ENCODE results near the gene NCOA5.
"Not testable (repeated sequence)": the region's sequence is repeated elsewhere in the genome, so short reads cannot be mapped to it uniquely, and the experiment has no call there.

Gene NCOA5

DNA sequence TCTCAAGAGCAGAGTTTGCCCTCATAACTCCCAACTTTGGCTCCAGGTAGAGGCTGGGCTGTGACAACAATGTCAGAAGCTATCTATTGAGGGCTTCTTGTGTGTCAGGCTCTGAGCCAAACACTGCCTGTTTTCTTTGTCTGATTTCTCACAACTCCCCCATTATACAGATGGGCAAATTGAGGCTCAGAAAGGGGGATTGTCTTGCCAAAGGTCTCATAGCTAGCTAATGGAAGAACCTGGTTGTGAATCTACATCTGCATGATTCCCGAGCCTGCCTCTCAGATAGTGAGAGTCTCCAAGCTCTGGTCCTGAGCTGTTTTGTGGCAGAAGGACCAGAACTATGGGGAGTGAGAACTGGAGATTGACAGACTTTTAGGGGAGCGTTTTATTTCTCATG, 29.8 kb upstream of the NCOA5 start:
- DNase-seq, result no peak

DNA sequence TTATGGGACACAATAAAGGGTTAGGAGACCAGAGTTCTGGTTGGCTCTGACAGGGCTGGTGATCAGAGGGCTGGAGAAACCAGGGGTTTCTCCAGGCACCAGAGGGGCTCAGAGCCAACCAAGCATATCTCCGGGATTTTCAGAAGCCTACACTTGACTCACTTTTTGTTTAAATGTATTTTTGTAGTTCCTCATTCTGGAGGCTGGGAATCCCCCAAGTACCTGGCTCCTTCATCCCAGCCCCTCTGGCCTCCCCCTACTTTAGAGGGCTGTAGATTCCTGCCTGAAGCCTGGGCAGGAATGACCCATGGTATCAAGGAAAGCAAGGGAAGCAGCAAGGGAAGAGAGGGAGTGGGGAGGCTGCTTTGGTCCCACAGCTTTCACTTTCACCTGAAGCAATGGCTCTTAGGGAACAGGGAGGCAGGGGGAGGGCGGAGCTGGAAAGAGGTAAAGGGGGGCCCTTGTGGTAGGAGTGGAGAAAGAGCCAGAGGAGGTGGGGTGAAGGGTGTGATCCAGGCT, 29.3 kb upstream of the NCOA5 start:
- no peak for DNase-seq

DNA sequence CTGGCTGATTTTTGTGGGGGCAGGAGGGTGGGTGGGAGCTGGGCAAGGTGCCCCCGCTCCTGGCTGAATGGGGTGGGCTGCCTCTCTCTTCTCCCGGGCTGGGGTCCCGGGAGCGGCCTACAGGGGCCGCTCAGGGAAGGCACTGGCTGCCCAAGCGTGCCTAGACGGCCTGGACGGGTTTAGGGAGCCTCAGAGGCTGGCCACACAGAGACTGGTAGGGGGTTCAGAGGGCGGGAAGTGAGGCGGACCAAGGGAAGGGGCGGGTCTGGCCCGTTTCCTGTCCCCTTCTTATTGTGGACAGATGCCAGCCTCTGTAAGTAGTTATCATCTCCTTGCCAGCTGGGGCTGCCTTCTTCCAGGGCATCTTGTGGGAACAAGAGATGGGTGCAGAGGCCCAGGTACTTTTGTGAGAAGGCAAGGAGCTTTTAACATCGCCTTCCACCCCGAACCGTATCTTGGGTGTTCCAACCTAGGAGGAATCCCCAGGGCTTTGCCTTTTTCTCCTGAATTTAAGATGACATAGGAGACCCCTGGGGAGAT, 28.8 kb upstream of the NCOA5 start:
- DNase-seq, result no peak

DNA sequence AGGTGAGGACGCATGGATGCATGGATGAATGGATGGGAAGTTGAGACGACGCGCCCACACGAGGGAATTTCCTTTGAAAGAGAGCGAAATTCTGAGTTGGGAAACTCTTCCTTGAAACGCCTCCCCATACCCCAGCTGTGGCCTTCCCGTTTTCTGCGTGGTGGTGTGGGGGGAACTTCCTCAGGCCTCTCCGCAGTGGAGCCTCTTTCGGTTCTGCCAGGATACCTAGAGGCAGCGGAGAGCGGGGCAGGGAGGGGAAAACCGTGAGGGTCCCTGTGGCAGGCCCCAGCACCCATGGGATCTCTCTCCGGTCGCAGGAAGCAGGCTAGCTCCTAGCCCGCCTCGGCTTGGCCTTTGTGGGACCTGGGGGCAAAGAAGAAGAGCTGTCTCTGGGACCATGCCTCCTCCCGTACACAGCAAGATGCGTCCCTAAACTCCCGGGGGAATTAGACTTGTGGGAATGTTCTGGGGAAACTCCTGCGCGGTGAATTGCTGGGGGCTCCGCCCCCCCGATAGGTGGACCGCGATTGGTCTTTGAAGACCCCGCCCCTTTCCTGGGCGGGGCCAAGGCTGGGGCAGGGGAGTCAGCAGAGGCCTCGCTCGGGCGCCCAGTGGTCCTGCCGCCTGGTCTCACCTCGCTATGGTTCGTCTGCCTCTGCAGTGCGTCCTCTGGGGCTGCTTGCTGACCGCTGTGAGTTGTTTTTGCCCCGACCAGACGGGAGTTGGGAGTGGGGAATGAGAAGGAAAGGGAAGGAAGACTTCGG, 28.1 kb upstream of the NCOA5 start, which contains the start of gene CD40:
CD40 (plus strand) TSS at position 611 of the 764 bp plus-strand sequence; CDS start at position 641, 30 bp downstream.
- peak; percentile 60 for DNase-seq

DNA sequence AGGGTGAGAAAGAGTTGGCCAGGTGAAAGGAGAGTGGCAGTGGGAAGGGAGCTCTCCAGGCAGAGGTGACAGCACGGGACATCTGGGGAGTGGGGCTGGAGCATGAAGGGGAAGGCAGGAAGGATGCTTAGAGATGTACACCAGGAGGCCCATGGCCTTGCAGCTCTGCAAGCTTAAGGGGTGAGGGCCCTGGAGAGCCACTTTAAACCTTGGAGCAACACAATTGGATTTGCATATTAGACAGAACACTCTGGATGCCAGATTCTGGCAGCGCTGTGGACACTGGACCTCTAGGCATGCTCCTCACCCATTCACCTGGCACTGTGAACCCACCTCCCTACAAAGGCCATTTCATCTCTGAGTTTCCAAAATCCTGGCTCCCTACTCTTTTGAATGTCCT, 24.7 kb upstream of the NCOA5 start:
- no peak for DNase-seq

DNA sequence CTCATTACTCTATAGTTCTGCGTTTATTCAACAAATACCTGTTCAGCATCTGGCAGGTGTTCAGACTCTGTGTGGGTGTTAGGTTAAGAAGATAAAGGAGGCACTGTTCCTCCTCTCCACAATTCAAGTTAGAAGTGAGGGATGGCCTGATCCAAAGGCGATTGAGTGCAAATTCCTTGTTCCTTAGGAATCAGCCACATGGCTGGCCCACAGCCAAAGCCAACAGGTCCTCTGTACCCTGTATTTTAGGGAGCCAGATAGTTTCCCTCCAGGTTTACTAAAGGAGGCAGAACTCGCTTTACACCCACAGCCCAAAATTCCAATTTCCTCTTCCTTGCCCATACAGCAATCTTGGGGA, 23.3 kb upstream of the NCOA5 start:
- no peak for DNase-seq

DNA sequence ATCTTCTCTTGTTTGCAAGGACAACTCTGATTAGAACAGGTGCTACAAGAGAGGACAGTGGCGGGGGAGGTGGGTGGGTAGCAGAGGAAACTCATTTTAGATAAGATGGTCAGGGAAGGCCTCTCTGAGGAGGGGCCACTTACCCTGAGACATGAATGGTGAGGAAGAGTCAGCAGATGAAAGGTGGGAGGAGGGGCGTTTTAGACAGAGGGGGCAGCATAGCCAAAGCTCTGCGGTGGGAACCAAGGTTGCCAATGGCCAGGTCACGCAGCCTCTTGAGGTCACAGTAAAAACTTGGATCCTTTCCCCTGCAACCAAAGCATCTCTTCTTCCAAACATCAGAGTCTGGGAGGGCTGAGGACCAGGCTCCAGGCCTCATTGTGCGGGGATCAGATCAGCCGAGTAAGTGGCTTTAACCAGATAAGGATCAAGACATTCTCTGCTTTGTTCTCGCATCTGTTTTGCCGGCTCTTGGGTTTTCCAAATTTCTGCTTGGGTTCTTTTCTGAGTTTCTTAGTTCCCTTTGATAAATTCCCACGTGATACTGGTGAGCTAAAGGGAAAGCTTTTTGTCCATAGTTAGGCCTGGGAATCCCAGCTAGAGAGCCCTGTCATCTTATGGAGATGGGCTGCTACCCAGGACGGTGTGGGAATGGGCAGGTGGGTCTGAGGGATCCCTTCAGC, 22.8 kb upstream of the NCOA5 start:
- DNase-seq, result no peak

DNA sequence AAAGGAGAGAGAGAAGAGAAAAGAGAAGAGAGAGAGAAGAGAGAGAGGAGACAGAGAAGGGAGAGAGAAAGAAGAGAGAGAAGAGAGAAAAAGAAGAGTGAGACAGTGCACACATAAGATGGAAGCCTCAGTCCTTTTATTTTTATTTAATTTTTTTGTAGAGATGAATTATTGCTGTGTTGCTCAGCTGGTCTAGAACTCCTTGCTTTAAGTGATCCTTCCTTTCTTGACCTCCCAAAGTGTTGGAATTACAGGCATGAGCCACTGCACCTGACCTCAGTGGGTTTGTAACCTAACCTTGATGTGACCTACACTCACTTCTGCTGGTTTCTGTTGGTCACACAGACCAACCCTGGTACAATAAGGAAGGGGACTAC, 22.1 kb upstream of the NCOA5 start:
- DNase-seq, result no peak

DNA sequence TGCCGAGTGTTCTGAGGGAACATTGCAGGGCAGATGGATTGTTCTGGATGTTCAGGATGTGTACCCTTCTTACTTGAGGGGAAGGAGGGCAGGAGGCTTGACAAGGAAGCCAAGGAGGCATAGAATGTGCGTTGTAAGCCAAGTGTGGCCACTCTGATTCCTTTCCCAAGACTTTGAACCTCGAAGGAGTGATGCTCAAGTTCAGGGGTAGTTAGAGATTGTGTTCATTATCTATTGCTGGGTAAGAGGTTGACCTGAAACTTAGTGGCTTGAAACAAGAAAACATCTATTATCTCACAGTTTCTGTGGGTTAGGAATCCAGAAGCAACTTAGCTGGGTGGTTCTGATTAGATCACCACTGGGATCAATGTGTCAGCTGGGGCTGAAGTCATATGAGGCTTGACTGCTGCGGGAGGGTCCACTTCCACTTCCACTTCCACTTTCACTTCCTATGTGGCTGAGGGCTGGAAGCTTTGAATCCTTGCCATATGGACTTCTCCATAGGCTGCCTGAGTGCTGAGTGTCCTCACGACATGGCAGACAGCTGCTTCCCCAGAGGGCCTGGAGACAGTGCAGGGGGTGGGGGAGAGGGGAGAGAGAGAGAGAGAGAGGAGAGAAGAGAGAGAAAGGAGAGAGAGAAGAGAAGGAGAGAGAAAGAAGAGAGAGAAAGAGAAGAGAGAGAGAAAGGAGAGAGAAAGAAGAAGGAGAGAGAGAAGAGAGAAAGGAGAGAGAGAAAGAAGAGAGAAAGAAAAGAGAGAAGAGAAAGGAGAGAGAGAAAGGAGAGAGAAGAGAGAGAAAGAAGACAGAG, 21.5 kb upstream of the NCOA5 start:
- no peak for DNase-seq

DNA sequence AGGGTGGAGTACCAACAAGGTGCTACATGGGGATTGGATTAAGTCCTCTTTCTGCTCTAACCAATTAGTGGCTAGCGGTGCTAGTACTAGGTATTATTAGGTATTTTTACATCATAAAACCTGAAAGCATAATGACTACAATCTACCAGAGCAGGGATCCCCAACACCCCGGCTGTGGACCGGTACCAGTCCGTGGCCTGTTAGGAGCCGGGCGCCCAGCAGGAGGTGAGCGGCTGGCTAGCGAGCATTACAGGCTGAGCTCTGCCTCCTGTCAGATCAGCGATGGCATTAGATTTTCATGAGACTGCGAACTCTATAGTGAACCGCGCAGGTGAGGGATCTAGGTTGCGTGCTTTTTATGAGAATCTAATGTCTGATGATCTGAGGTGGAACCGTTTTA, 19.2 kb upstream of the NCOA5 start:
- no peak for DNase-seq

DNA sequence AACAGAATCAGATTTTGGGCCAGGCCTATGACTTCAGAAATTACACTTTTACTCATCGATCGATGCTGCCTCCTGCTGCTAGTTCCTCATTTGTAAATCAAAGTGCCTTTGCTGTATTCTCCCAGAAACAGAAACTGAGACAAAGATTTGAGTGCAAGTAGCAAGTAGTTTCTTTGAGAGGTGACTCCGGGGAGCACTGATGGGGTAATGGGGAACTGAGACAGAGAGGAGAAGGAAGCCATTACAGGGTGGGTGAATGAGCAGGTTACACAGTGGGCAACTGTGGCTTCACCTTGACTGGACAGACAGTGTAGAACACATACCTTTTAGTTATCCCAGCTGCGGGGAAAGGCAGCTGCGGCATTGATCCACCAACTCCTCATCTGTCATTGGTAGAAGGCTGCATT, 18.7 kb upstream of the NCOA5 start:
- no peak for DNase-seq

DNA sequence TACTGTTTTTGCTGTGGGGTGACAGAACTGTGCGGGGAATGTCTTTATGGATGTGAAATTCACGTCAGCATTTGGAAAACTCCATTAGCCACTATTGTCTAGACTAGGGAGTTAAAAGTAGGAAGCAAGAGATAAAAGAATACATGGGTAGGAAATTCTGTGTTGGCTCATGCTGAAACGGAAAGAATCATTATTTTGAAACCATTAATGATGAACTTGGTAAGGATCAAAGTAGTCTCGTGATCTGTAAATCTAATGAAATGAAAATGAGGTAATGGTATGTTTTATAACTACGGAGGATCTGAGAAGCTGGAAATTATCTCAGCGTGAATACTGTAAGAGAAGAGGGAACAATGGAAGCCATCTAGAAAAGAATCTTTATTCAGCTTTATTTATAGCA, 17.3 kb upstream of the NCOA5 start:
- no peak for DNase-seq

DNA sequence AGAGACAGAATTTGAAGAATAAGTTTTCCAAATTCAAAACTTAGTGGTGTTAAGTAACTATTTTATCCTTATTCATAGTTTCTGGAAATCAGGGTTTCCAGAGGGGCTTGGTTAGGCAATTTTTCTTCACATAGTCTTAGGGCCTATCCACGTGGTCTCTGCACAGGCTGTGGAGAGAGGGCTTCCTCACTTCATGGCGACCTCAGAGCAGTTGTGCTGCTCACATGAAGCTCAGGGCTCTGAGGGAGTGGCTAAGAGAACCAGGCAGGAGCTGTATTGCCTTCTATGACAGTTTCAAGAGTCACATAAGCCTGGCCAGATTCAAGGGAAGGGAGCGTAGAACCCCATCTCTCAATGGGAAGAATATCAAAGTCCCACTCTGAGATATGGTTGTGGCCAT, 14.5 kb upstream of the NCOA5 start:
- DNase-seq, result no peak

DNA sequence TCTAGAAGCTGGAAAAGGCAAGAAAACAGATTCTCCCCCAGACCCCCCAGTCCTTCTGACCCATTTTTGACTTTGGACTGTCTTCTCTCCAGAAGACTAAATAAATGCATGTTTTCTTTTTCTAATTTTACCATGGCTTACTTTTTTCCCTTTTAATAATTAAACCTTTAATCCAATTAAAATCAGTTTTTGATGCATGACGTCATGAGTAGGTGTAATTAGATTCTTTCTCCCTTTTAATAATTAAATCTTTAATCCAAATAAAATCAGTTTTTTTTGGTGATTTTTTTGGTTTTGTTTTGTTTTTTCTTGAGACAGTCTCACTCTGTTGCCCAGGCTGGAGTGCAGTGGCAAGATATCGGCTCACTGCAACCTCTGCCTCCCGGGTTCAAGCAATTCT, 13.2 kb upstream of the NCOA5 start:
- DNase-seq, result no peak

DNA sequence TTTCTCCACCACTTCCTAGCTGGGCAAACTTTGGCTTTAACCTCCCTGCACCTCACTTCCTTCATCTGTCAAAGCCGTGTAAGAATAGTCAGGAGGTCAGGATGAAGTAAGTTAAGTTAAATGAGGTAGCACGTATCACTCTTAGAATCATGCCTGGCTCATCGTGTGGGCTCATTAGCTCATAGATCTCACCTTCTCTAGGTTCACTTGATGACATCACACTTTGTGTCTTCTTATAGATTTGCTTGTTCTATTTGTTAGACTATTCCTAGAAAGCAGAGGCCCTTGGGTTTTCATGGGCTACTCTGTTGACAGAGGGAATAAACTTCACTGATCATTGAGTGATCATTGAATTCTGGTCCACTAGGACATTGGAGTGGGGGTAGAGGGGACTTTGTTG, 12.2 kb upstream of the NCOA5 start:
- no peak for DNase-seq

DNA sequence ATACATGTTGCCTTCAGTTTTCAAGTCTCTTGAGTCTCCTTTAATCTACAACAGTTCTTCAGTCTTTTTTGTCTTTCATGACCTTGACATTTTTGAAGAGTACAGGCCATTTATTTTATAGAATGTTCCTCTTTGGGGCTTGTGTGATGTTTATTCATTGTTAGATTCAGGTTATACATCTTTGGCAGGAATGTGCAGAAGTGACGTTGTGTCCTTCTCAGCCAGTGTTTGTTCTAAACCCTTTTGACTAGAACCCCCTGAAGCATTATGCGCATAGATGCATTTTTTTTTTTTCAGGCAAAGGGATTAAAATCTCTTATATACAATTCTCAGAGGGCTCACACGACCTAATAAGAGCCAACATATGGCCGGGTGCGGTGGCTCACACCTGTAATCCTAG, 11.2 kb upstream of the NCOA5 start:
- DNase-seq, result no peak

DNA sequence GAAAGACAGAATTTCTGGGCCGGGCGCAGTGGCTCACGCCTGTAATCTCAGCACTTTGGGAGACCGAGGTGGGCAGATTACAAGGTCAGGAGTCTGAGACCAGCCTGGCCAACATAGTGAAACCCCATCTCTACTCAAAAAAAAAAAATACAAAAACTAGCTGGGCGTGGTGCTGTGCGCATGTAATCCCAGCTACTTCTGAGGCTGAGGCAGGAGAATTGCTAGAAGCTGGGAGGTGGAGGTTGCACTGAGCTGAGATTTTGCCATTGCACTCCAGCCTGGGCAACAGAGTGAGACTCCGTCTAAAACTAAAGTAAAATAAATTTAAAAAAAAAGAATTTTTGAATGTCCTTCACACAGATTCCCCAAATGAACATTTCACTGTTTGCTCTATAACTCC, 10.7 kb upstream of the NCOA5 start:
- not testable (repeated sequence) for DNase-seq

DNA sequence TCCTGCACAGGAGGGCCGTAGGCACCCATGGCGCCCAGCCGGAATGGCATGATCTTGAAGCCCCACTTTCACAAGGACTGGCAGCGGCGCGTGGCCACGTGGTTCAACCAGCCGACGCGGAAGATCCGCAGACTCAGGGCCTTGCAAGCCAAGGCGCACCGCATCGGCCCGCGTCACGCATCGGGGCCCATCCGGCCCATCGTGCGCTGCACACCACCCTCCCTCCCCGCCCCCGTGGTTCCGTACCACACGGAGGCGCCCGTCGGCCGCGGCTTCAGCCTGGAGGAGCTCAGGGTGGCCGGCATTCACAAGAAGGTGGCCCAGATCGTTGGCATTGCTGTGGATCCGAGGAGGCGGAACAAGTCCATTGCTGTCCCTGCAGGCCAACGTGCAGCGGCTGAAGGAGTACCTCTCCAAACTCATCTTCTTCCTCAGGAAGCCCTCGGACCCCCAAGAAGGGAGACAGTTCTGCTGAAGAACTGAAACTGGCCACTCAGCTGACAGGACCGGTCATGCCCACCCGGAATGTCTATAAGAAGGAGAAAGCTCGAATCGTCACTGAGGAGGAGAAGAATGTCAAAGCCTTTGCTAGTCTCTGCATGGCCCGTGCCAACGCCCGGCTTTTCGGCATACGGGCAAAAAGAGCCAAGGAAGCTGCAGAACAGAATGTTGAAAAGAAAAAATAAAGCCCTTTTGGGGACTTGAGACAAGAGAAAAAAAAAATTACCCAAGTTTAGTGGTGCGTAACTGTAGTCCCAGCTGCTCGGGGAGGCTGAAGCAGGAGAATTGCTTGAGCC, 9.9 kb upstream of the NCOA5 start:
- no peak for DNase-seq

DNA sequence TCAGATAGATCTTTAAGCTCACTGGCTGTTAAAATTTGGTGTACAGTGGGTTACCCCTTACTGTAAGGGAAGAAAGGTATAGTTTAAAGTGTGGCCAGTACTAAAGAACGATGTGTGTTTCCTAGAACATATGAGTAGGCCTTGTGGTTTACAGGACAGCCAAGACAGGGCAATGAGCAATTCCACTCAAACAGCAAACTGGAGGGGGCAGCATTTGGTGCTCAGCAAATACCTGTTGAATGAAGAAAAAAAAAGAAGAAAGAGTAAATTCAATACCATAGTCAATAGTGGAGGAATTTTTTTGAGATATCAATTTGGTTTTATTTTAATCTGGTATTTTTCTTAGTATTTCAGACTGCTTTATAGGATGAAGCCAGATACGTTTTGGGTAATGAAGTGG, 3.8 kb upstream of the NCOA5 start:
- DNase-seq, result no peak

DNA sequence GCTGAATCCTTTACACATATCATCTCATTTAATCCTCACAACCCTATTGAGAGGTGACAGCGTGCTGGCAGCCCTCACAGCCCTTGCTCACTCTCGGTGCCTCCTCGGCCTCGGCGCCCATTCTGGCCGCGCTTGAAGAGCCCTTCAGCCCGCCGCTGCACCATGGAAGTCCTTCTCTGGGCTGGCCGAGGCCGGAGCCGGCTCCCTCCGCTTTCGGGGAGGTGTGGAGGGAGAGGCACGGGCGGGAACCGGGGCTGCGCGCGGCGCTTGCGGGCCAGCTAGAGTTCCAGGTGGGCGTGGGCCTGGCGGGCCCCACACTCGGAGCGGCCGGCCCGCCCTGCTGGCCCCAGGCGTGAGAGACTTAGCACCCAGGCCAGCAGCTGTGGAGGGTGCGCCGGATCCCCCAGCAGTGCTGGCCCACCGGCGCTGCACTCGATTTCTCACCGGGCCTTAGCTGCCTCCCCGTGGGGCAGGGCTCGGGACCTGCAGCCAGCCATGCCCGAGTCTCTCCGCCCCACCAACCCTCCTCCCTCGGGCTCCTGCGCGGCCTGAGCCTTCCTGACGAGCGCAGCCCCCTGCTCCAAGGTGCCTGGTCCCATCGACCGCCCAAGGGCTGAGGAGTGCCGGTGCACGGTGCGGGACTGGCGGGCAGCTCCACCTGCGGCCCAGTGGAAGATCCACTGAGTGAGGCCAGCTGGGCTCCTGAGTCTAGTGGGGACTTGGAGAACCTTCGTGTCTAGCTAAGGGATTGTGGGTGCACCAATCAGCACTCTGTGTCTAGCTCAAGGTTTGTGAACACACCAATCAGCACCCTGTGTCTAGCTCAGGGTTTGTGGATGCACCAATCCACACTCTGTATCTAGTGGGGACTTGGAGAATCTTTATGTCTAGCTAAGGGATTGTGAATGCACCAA, 2.1 kb upstream of the NCOA5 start:
- DNase-seq, result not testable (repeated sequence)

DNA sequence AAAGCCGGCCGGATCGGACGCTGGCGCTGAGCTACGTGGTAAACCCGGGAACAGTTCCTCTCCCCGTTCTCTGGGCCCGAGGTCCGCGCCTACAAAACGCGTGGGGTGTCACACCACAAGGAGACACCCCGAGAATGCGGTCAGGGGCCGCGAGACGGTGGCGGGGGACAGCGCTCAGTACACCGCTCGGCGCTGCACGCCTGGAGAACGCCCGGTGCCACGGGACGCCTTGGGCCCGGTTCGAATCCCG, 670 bp downstream of the NCOA5 start:
- DNase-seq, result peak; percentile 48
